Measurements from ENCODE around the gene B9D2. TPM values are rescaled to one million over a fixed set of nuclear protein-coding genes. Genes with fewer than 3 reads are reported as not detected.

B9D2 gene
- polyA plus RNA-seq, 3 donors, result 12.2 to 32.5 (median 25.1) TPM

GRCh38 chr19:41307954-41308449 lies 55.9 kb downstream of the B9D2 start:
- Histone ChIP-seq H2AFZ (ENCODE audit: insufficient read depth, low read depth, low read length, poor library complexity, severe bottlenecking) (no peak overlapping the region), H3K4me2 (replicated peaks; ENCODE audit: extremely low read depth, low read length, poor library complexity, severe bottlenecking) (peak overlapping the region; percentile 83), H3K4me1 (ENCODE audit: control insufficient read depth in 1 of 2, insufficient read depth in 2 of 2, low read length in 2 of 2) (peaks cover 50 to 65% of the 10 kb centered on the region in 2 donors), H3K36me3 (replicated peaks in 1 of 2; ENCODE audit: control insufficient read depth in 1 of 2, insufficient read depth in 2 of 2, low read length in 2 of 2) (peaks cover 38 to 47% of the 10 kb centered on the region in 2 donors), H3K27me3 (ENCODE audit: control insufficient read depth in 2 of 2, insufficient read depth in 2 of 2, low read length in 2 of 2) (no peaks in the 10 kb centered on the region), H3K79me2 (ENCODE audit: insufficient read depth, low read length) (peaks cover 59% of the 10 kb centered on the region), H3K27ac (ENCODE audit: low read depth in 1 of 2, low read length in 2 of 2) (peak overlapping the region; percentile 89 to 95), H4K20me1 (ENCODE audit: insufficient read depth, low read length) (peaks cover 46% of the 10 kb centered on the region), H3K9ac (ENCODE audit: insufficient read depth, low read length, poor library complexity, severe bottlenecking) (peak overlapping the region; percentile 61), H3K9me3 (replicated peaks in 1 of 2; ENCODE audit: control insufficient read depth in 1 of 2, insufficient read depth in 1 of 2, low read length in 2 of 2) (no peaks in the 10 kb centered on the region), H3K4me3 (replicated peaks in 1 of 3; ENCODE audit: low read depth in 2 of 3, low read length in 3 of 3) (peak overlapping the region in 1 of 3 experiments; percentile 84)
- intact Hi-C loops (cut with micrococcal nuclease), result loop anchor here (1.0 to 10.0 kb wide), 7 partner anchors 41 to 336 kb away; partner anchors contain the start of gene TGFB1 (in 1 of the 2)
- no peak for TF ChIP-seq CTCF (IDR thresholded peaks at IDR 0.05)
- H3K36me3 Mint-ChIP-seq, result peaks cover 49 to 61% of the 10 kb centered on the region in 2 donors
- 40% methylated on average over 1 of the region's 4 CpGs for WGBS (ENCODE audit: insufficient coverage)
- no peak for DNase-seq
- H3K4me1 Mint-ChIP-seq, result peaks cover 69% of the 10 kb centered on the region
- peak overlapping the region; percentile 97 to 100 (median 99) for H3K27ac Mint-ChIP-seq
- H3K27me3 Mint-ChIP-seq (ENCODE audit: low read depth in 3 of 3), result no peaks in the 10 kb centered on the region
- peak overlapping the region; percentile 6 to 95 for H3K4me3 Mint-ChIP-seq
- H3K9me3 Mint-ChIP-seq, result peaks cover 0 to 3% (median 0%) of the 10 kb centered on the region in 7 donors

- H3K36me3 Mint-ChIP-seq, result peaks cover 48 to 61% of the 10 kb centered on the region in 2 donors
- peak overlapping the region; percentile 97 to 100 (median 99) for H3K27ac Mint-ChIP-seq
- peak overlapping the region; percentile 17 to 58 for H3K4me3 Mint-ChIP-seq
- no peaks in the 10 kb centered on the region for H3K9me3 ChIP-seq (replicated peaks in 1 of 2; ENCODE audit: control insufficient read depth in 1 of 2, insufficient read depth in 1 of 2, low read length in 2 of 2)
- TF ChIP-seq CTCF (IDR thresholded peaks at IDR 0.05), result no peak
- intact Hi-C loops (cut with micrococcal nuclease), result loop anchor here (1.0 to 10.0 kb wide), 6 partner anchors 40 to 335 kb away; partner anchors contain the start of gene TGFB1 (in 1 of the 2)
- no peaks in the 10 kb centered on the region for H3K27me3 ChIP-seq (ENCODE audit: control insufficient read depth in 2 of 2, insufficient read depth in 2 of 2, low read length in 2 of 2)
- peak overlapping the region in 1 of 3 experiments; percentile 84 for H3K4me3 ChIP-seq (replicated peaks in 1 of 3; ENCODE audit: low read depth in 2 of 3, low read length in 3 of 3)
- 11% methylated on average over 3 of the region's 8 CpGs for WGBS (ENCODE audit: insufficient coverage)
- H3K4me2 ChIP-seq (replicated peaks; ENCODE audit: extremely low read depth, low read length, poor library complexity, severe bottlenecking), result peak overlapping the region; percentile 83
- peaks cover 46% of the 10 kb centered on the region for H4K20me1 ChIP-seq (ENCODE audit: insufficient read depth, low read length)
- peaks cover 55% of the 10 kb centered on the region for H3K79me2 ChIP-seq (ENCODE audit: insufficient read depth, low read length)
- H3K4me1 ChIP-seq (ENCODE audit: control insufficient read depth in 1 of 2, insufficient read depth in 2 of 2, low read length in 2 of 2), result peaks cover 58 to 68% of the 10 kb centered on the region in 2 donors
- H3K9me3 Mint-ChIP-seq, result peaks cover 0 to 3% (median 0%) of the 10 kb centered on the region in 7 donors
- peak in 2 of 3 donors; percentile 39 to 54 for DNase-seq
- no peak overlapping the region for H2AFZ ChIP-seq (ENCODE audit: insufficient read depth, low read depth, low read length, poor library complexity, severe bottlenecking)
- H3K27me3 Mint-ChIP-seq (ENCODE audit: low read depth in 3 of 3), result no peaks in the 10 kb centered on the region
- H3K27ac ChIP-seq (ENCODE audit: low read depth in 1 of 2, low read length in 2 of 2), result peak overlapping the region; percentile 89 to 95
- H3K9ac ChIP-seq (ENCODE audit: insufficient read depth, low read length, poor library complexity, severe bottlenecking), result peak overlapping the region; percentile 61
- H3K4me1 Mint-ChIP-seq, result peaks cover 70% of the 10 kb centered on the region
- H3K36me3 ChIP-seq (replicated peaks in 1 of 2; ENCODE audit: control insufficient read depth in 1 of 2, insufficient read depth in 2 of 2, low read length in 2 of 2), result peaks cover 43 to 47% of the 10 kb centered on the region in 2 donors
Observed at GRCh38 chr19:41307090-41307875, 56.7 kb downstream of the B9D2 start.
